Osteocyte (in vitro differentiated cells): Measurements from ENCODE around the gene NOP14. TPM values are rescaled to one million over a fixed set of nuclear protein-coding genes. Genes with fewer than 3 reads are reported as not detected.

Experiments
- DNase-seq: peaks from one replicate; pipeline ENCODE4 v3.0.0; 2021; ENCODE audit warnings: mixed read lengths; ENCODE audit not compliant: unreplicated experiment; ENCODE audit errors: extremely low spot score
- H3K27ac Mint-ChIP-seq: one replicate; pipeline ENCODE4 v1.8.0; 2021; ENCODE audit warnings: mild to moderate bottlenecking, mixed read lengths; ENCODE audit not compliant: unreplicated experiment
- H3K27me3 Mint-ChIP-seq: one replicate; pipeline ENCODE4 v1.8.0; 2021; ENCODE audit warnings: mixed read lengths; ENCODE audit not compliant: unreplicated experiment
- H3K36me3 Mint-ChIP-seq: one replicate; pipeline ENCODE4 v1.8.0; 2021; ENCODE audit warnings: mixed read lengths; ENCODE audit not compliant: unreplicated experiment
- H3K4me1 Mint-ChIP-seq: one replicate; pipeline ENCODE4 v1.8.0; 2021; ENCODE audit warnings: mixed read lengths; ENCODE audit not compliant: unreplicated experiment
- H3K4me3 Mint-ChIP-seq: one replicate; pipeline ENCODE4 v1.8.0; 2021; ENCODE audit warnings: mild to moderate bottlenecking, moderate library complexity, mixed read lengths; ENCODE audit not compliant: unreplicated experiment
- H3K9me3 Mint-ChIP-seq: one replicate; pipeline ENCODE4 v1.8.0; 2021; ENCODE audit warnings: mixed read lengths; ENCODE audit not compliant: unreplicated experiment
- total RNA-seq: library from RNA; stranded (reverse); gene quantifications from 2 replicates; pipeline ENCODE4 v1.2.1, GENCODE V29; 2021
- TF ChIP-seq, protein P1 (sequence below): fragments of 200-600 bp; sonication (generic); IDR thresholded peaks from 2 replicates; pipeline ENCODE4 v1.5.0; 2021; ENCODE audit warnings: antibody characterized with exemption, mild to moderate bottlenecking, moderate library complexity

NOP14 gene
- total RNA-seq, 1 donor from 2014 or later: 29.6 TPM

DNA sequence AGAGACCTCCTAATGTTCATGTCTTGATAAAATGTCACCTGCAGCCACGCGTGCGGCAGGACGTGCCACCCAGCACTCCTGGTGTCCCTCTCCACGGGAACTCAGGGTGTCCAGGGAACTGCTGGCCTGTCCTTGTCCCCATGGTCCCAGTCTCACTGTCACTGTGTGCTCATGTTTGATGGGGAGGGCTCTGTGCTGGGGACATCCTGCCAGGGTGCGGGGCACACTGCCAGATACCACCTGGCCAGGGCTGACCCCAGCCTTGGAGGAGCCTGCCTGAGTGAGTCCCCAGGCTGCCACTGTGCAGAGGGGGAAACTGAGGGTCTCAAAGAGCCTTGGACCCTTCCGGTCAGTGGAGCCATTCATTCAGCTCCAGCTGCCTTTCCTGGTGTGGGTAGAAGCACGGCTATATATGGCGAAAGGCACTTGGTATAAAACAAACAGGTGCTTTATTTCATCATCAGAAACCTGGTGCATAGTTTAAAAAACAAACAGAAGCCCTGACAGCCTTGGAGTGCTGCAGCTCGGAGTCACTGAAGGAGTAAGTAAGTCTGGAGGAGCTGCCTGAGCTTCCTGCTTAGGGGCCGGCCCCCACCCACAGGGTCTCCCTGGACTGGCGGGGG, 33.0 kb downstream of the NOP14 start:
- DNase-seq: no peak
- Mint-ChIP-seq H3K4me1 (peaks cover 12% of the 10 kb centered on the region), H3K27me3 (no peaks in the 10 kb centered on the region), H3K9me3 (no peaks in the 10 kb centered on the region), H3K36me3 (peaks cover 24% of the 10 kb centered on the region), H3K4me3 (no peak overlapping the region), H3K27ac (no peak overlapping the region)
- TF ChIP-seq, protein P1, sequence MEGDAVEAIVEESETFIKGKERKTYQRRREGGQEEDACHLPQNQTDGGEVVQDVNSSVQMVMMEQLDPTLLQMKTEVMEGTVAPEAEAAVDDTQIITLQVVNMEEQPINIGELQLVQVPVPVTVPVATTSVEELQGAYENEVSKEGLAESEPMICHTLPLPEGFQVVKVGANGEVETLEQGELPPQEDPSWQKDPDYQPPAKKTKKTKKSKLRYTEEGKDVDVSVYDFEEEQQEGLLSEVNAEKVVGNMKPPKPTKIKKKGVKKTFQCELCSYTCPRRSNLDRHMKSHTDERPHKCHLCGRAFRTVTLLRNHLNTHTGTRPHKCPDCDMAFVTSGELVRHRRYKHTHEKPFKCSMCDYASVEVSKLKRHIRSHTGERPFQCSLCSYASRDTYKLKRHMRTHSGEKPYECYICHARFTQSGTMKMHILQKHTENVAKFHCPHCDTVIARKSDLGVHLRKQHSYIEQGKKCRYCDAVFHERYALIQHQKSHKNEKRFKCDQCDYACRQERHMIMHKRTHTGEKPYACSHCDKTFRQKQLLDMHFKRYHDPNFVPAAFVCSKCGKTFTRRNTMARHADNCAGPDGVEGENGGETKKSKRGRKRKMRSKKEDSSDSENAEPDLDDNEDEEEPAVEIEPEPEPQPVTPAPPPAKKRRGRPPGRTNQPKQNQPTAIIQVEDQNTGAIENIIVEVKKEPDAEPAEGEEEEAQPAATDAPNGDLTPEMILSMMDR: no peak

DNA sequence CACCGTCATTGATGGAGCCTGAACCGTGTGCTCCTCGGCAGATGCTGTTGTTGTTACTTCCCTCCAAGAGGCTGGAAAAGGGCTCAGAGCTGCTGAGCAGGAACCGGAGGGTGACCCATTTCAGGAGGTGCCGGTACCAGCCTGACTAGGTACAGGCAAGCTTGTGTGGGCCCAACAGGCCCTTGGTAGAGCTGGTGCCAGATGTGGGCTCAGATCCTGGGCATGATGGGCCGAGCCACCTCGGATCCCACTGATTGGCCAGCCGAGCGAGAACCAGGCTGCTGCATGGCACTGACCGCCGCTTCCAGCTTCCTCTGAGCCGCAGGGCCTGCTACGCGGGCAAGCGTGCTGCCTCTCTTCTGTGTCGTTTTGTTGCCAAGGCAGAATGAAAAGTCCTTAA, 33.7 kb downstream of the NOP14 start:
- Mint-ChIP-seq H3K9me3 (no peaks in the 10 kb centered on the region), H3K36me3 (peaks cover 26% of the 10 kb centered on the region), H3K4me3 (no peak overlapping the region), H3K27me3 (no peaks in the 10 kb centered on the region), H3K4me1 (peaks cover 12% of the 10 kb centered on the region), H3K27ac (peak overlapping the region; percentile 62)
- TF ChIP-seq, protein P1: no peak
- no peak for DNase-seq

DNA sequence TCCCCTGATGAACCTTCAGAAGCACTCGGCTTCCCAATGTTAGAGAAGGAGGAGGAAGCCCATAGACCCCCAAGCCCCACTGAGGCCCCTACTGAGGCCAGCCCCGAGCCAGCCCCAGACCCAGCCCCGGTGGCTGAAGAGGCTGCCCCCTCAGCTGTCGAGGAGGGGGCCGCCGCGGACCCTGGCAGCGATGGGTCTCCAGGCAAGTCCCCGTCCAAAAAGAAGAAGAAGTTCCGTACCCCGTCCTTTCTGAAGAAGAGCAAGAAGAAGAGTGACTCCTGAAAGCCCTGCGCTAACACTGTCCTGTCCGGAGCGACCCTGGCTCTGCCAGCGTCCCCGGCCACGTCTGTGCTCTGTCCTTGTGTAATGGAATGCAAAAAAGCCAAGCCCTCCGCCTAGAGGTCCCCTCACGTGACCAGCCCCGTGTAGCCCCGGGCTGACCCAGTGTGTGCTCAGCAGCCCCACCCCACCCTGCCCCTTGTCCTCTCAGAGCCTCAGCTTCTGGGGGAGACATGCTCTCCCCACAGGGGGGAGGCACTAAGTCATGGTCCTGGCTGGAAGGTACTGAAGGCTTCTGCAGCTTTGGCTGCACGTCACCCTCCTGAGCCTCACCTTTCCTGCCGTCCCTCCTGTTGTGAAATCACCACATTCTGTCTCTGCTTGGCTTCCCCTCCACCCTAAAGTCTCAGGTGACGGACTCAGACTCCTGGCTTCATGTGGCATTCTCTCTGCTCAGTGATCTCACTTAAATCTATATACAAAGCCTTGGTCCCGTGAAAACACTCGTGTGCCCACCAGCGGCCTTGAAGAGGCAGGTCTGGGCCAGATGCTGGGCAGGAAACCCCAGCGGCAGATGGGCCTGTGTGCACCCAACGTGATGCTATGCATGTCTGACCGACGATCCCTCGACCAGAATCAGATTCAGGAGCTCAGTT, 34.7 kb downstream of the NOP14 start:
- DNase-seq: no peak
- Mint-ChIP-seq H3K9me3 (no peaks in the 10 kb centered on the region), H3K4me1 (peaks cover 16% of the 10 kb centered on the region), H3K27me3 (no peaks in the 10 kb centered on the region), H3K36me3 (peaks cover 28% of the 10 kb centered on the region), H3K4me3 (no peak overlapping the region), H3K27ac (peak overlapping the region; percentile 62)
- TF ChIP-seq, protein P1: no peak

DNA sequence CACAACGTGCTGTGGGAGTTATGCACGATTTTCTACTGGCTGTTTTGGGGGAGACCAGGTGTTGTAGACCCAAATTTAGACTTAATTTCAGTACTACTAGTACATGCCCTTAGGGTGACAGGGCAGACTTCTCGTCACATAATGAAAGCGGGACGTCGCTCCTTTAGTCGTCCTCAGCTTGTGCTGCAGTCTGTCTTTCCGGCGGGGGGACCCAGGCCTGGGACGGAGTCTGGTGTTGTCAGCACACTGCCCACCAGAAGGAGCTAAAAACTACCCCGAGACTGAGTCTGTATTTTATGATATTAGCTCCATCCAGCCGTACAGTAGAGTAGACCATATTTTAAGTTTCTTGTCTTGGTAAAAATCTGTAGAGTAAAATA, 35.5 kb downstream of the NOP14 start:
- Mint-ChIP-seq H3K9me3 (no peaks in the 10 kb centered on the region), H3K27me3 (no peaks in the 10 kb centered on the region), H3K4me1 (peaks cover 16% of the 10 kb centered on the region), H3K4me3 (no peak overlapping the region), H3K27ac (peak overlapping the region; percentile 16), H3K36me3 (peaks cover 28% of the 10 kb centered on the region)
- TF ChIP-seq, protein P1: no peak
- no peak for DNase-seq
